SK-N-SH treated with all-trans-retinoic acid at 6 μM for 48 hours (cell line): ENCODE results near the gene S100P.
"Not testable (repeated sequence)": the region's sequence is repeated elsewhere in the genome, so short reads cannot be mapped to it uniquely, and the experiment has no call there.

ENCODE experiments used
- ATAC-seq: fragments of 200-7000 bp; cut with Tn5 transposase; 3 replicates; pipeline ENCODE4 v1.9.1; 2020; ENCODE audit warnings: mild to moderate bottlenecking, moderate library complexity
- CSDC2 ChIP-seq: fragments of 250-450 bp; sonication (Bioruptor Pico); IDR thresholded peaks from 2 replicates; pipeline ENCODE4 v1.5.0; 2020; ENCODE audit warnings: mild to moderate bottlenecking, moderate library complexity
- ESRRG ChIP-seq: fragments of 250-450 bp; sonication (Bioruptor Pico); IDR thresholded peaks from 2 replicates; pipeline ENCODE4 v1.6.1; 2021; ENCODE audit warnings: mild to moderate bottlenecking
- ISL1 ChIP-seq: fragments of 250-450 bp; sonication (Bioruptor Pico); IDR thresholded peaks from 2 replicates; pipeline ENCODE4 v2.1.2; 2022; ENCODE audit warnings: mild to moderate bottlenecking, moderate library complexity
- RARB ChIP-seq: fragments of 250-450 bp; sonication (Bioruptor Pico); IDR thresholded peaks from 2 replicates; pipeline ENCODE4 v1.8.0; 2021; ENCODE audit warnings: mild to moderate bottlenecking, moderate library complexity
- SNAI2 ChIP-seq: fragments of 250-450 bp; sonication (Bioruptor Pico); IDR thresholded peaks from 2 replicates; pipeline ENCODE4 v1.5.0; 2020; ENCODE audit warnings: mild to moderate bottlenecking, moderate library complexity
- TCF4 ChIP-seq: fragments of 250-450 bp; sonication (Bioruptor Pico); IDR thresholded peaks from 2 replicates; pipeline ENCODE4 v1.8.0; 2021; ENCODE audit warnings: mild to moderate bottlenecking, moderate library complexity, borderline replicate concordance
- ZC3H10 ChIP-seq: fragments of 250-450 bp; sonication (Bioruptor Pico); IDR thresholded peaks from 2 replicates; pipeline ENCODE4 v1.5.1; 2021; ENCODE audit warnings: mild to moderate bottlenecking, moderate library complexity
- ZFP3 ChIP-seq: fragments of 250-450 bp; sonication (Bioruptor Pico); IDR thresholded peaks from 2 replicates; pipeline ENCODE4 v1.5.0; 2020; ENCODE audit warnings: mild to moderate bottlenecking, moderate library complexity
- ZFP30 ChIP-seq: fragments of 450-650 bp; formaldehyde crosslinking; IDR thresholded peaks from 2 replicates; pipeline ENCODE4 v1.5.0; 2022; ENCODE audit warnings: mild to moderate bottlenecking, moderate library complexity
- ZNF8 ChIP-seq: fragments of 450-650 bp; formaldehyde crosslinking; IDR thresholded peaks from 2 replicates; pipeline ENCODE4 v1.5.0; 2020; ENCODE audit warnings: mild to moderate bottlenecking, moderate library complexity
- TF ChIP-seq, protein P1 (sequence below): fragments of 250-450 bp; sonication (Bioruptor Pico); IDR thresholded peaks from 2 replicates; pipeline ENCODE4 v1.5.0; 2020; ENCODE audit warnings: mild to moderate bottlenecking, moderate library complexity
- TF ChIP-seq, protein P2 (sequence below): fragments of 250-450 bp; sonication (Bioruptor Pico); IDR thresholded peaks from 2 replicates; pipeline ENCODE4 v1.5.1; 2021; ENCODE audit warnings: mild to moderate bottlenecking, moderate library complexity
- TF ChIP-seq, protein P3 (sequence below): fragments of 250-450 bp; sonication (Bioruptor Pico); IDR thresholded peaks from 2 replicates; pipeline ENCODE4 v1.8.0; 2020; ENCODE audit warnings: mild to moderate bottlenecking, moderate library complexity, borderline replicate concordance
- TF ChIP-seq, protein P4 (sequence below): fragments of 250-450 bp; sonication (Bioruptor Pico); IDR thresholded peaks from 2 replicates; pipeline ENCODE4 v1.5.1; 2020; ENCODE audit warnings: low read depth, mild to moderate bottlenecking, moderate library complexity

S100P gene

DNA sequence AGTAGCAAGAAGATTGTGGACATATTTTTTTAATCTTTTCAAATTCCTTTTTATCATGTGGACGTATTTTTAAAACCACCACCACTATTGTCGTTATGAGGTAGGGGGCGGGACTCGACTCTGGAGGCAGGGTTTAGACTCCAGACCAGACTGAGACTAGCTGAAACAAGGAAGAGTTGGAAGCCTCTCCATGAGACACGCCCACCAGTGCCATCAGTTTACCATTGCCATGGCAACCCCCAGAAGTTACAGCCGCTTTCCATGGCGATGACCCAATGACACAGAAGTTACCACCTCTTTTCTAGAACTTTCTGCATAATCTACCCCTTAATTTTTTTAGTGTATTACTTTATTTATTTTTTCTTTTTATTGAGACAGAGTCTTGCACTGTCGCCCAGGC lies 44.5 kb upstream of the S100P start (continued):
- TF ChIP-seq, protein P1, sequence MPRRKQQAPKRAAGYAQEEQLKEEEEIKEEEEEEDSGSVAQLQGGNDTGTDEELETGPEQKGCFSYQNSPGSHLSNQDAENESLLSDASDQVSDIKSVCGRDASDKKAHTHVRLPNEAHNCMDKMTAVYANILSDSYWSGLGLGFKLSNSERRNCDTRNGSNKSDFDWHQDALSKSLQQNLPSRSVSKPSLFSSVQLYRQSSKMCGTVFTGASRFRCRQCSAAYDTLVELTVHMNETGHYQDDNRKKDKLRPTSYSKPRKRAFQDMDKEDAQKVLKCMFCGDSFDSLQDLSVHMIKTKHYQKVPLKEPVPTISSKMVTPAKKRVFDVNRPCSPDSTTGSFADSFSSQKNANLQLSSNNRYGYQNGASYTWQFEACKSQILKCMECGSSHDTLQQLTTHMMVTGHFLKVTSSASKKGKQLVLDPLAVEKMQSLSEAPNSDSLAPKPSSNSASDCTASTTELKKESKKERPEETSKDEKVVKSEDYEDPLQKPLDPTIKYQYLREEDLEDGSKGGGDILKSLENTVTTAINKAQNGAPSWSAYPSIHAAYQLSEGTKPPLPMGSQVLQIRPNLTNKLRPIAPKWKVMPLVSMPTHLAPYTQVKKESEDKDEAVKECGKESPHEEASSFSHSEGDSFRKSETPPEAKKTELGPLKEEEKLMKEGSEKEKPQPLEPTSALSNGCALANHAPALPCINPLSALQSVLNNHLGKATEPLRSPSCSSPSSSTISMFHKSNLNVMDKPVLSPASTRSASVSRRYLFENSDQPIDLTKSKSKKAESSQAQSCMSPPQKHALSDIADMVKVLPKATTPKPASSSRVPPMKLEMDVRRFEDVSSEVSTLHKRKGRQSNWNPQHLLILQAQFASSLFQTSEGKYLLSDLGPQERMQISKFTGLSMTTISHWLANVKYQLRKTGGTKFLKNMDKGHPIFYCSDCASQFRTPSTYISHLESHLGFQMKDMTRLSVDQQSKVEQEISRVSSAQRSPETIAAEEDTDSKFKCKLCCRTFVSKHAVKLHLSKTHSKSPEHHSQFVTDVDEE (CRISPR knock-in tag): no peak

DNA sequence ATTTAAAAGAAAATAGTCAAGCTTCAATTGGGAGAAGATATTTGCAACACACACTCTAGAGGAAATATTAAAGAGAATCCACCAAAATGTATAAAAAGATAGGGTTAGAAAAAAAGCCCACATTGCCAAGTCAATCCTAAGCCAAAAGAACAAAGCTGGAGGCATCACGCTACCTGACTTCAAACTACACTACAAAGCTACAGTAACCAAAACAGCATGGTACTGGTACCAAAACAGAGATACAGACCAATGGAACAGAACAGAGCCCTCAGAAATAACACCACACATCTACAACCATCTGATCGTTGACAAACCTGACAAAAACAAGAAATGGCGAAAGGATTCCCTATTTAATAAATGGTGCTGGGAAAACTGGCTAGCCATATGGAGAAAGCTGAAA lies 39.5 kb upstream of the S100P start:
- not testable (repeated sequence) for ATAC-seq

DNA sequence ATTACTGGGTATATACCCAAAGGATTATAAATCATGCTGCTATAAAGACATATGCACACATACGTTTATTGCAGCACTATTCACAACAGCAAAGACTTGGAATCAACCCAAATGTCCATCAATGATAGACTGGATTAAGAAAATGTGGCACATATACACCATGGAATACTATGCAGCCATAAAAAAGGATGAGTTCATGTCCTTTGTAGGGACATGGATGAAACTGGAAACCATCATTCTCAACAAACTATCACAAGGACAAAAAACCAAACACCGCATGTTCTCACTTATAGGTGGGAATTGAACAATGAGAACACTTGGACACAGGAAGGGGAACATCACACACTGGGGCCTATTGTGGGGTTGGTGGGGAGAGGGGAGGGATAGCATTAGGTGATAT lies 38.4 kb upstream of the S100P start:
- ATAC-seq: not testable (repeated sequence)

DNA sequence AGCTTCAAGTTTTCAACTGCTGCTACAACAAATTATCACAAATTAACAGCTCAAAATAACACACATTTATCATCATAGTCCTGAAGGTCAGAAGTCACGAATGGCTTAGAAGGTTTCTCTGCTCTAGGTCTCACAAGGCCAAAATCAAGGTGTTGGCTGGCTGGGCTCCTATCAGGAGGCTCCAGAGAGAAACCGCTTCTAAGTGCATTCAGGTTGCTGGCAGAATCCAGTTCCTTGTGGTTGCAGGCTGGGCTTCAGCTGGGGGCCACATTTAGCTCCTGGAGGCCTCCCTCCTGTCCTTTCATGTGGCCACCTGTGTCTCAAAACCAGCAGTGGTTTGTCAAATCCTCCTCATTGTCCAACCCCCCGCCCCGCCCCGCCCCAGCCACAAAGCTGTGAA lies 37.8 kb upstream of the S100P start:
- TF ChIP-seq RARB (CRISPR knock-in tag): no peak
- ATAC-seq: no peak

DNA sequence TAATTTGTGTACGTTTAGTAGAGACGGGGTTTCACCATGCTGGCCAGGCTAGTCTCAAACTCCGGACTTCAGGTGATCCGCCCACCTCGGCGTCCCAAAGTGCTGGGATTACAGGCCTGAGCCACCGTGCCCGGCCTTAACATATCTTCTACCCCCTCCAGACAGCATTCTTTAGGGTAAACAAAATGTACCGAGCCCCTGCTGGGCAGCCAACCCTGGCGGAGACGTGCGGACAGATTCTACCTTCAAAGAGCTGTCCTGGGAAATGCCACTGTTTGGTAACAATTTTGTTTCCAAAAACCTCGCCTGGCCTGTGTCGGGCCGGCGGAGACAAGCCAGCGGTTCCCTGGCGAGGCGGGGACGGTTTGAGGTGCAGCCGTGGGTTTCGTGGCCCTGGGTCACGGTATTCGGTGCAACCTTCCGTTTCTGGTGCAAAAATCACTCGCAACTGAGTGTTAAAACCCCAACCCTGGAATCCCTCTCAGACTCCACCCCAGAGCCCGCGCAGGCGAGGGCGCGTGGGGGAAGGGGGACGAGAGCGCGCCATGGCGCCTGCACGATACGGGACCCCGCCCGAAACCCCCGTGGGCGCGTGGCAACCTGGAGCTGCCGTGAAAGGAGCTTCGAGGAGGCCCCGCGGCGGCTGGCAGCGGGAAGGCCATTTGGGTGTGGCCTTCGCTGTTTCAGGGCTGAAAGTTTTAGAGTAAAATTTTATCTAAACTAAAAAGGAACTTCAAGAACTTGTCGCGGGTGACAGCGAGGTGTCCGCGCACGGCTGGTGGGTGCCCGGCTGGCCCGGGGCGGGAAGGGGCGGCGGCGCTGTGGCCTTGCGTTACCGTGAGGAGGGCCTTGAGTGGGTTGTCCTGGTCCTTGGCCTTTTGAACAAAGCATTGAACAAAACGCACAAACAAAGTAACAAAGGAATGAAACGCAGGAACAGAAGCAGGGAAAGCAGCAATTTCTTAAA lies 36.2 kb upstream of the S100P start:
- ATAC-seq: no peak
- TF ChIP-seq, protein P2, sequence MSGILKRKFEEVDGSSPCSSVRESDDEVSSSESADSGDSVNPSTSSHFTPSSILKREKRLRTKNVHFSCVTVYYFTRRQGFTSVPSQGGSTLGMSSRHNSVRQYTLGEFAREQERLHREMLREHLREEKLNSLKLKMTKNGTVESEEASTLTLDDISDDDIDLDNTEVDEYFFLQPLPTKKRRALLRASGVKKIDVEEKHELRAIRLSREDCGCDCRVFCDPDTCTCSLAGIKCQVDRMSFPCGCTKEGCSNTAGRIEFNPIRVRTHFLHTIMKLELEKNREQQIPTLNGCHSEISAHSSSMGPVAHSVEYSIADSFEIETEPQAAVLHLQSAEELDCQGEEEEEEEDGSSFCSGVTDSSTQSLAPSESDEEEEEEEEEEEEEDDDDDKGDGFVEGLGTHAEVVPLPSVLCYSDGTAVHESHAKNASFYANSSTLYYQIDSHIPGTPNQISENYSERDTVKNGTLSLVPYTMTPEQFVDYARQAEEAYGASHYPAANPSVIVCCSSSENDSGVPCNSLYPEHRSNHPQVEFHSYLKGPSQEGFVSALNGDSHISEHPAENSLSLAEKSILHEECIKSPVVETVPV (CRISPR knock-in tag): no peak
- TF ChIP-seq, protein P3, sequence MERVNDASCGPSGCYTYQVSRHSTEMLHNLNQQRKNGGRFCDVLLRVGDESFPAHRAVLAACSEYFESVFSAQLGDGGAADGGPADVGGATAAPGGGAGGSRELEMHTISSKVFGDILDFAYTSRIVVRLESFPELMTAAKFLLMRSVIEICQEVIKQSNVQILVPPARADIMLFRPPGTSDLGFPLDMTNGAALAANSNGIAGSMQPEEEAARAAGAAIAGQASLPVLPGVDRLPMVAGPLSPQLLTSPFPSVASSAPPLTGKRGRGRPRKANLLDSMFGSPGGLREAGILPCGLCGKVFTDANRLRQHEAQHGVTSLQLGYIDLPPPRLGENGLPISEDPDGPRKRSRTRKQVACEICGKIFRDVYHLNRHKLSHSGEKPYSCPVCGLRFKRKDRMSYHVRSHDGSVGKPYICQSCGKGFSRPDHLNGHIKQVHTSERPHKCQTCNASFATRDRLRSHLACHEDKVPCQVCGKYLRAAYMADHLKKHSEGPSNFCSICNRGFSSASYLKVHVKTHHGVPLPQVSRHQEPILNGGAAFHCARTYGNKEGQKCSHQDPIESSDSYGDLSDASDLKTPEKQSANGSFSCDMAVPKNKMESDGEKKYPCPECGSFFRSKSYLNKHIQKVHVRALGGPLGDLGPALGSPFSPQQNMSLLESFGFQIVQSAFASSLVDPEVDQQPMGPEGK (CRISPR knock-in tag): no peak
- TF ChIP-seq ISL1 (CRISPR knock-in tag) (no peak), ESRRG (no peak), ZFP30 (no peak), CSDC2 (CRISPR knock-in tag) (no peak), ZFP3 (CRISPR knock-in tag) (no peak), SNAI2 (CRISPR knock-in tag) (no peak), RARB (CRISPR knock-in tag) (no peak), ZC3H10 (CRISPR knock-in tag) (no peak), ZNF8 (CRISPR knock-in tag) (no peak), TCF4 (CRISPR knock-in tag) (no peak)
- TF ChIP-seq, protein P1 (CRISPR knock-in tag): no peak
- TF ChIP-seq, protein P4, sequence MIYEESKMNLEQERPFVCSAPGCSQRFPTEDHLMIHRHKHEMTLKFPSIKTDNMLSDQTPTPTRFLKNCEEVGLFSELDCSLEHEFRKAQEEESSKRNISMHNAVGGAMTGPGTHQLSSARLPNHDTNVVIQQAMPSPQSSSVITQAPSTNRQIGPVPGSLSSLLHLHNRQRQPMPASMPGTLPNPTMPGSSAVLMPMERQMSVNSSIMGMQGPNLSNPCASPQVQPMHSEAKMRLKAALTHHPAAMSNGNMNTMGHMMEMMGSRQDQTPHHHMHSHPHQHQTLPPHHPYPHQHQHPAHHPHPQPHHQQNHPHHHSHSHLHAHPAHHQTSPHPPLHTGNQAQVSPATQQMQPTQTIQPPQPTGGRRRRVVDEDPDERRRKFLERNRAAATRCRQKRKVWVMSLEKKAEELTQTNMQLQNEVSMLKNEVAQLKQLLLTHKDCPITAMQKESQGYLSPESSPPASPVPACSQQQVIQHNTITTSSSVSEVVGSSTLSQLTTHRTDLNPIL: no peak
